A673 (cell line): ENCODE results near the gene KCNJ14. TPM values are rescaled to one million over a fixed set of nuclear protein-coding genes. Genes with fewer than 3 reads are reported as not detected.

Source experiments
- BruUV-seq: library from RNA; stranded (reverse); fragments of 400-500 nt; replicated peaks from 2 replicates; lab custom pipeline; 2021; lab: Mats Ljungman, UMichigan
- CTCF ChIA-PET: fragments of 300-600 bp; sonication (Branson Sonifier 250); formaldehyde crosslinking; loops from one replicate; lab custom pipeline; 2022; ENCODE audit warnings: antibody characterized with exemption; lab: Charles Lee
- POLR2A ChIA-PET: fragments of 300-600 bp; sonication (Branson Sonifier 250); formaldehyde crosslinking; loops from one replicate; lab custom pipeline; 2022; ENCODE audit warnings: antibody characterized with exemption; ENCODE audit not compliant: low non-redundant PET; lab: Charles Lee
- DNase-seq: peaks from one replicate; pipeline ENCODE4 v3.0.0-alpha.2; 2015; ENCODE audit warnings: low spot score
- H3K27ac ChIP-seq: fragments of 200-600 bp; sonication (generic); 2 replicates; pipeline ENCODE4 v1.5.1; 2016; ENCODE audit warnings: mixed run types, low read depth, mild to moderate bottlenecking, mixed read lengths, antibody characterized with exemption, low read length; ENCODE audit not compliant: poor library complexity, severe bottlenecking
- H3K27me3 ChIP-seq: fragments of 200-600 bp; sonication (generic); replicated peaks from 2 replicates; pipeline ENCODE4 v1.6.1; 2017; ENCODE audit warnings: mixed run types, low read depth, mild to moderate bottlenecking, mixed read lengths, antibody characterized with exemption, low read length; ENCODE audit not compliant: insufficient read depth, poor library complexity
- H3K36me3 ChIP-seq: fragments of 200-600 bp; sonication (generic); 2 replicates; pipeline ENCODE4 v1.6.1; 2016; ENCODE audit warnings: mixed run types, mild to moderate bottlenecking, mixed read lengths, antibody characterized with exemption, low read length; ENCODE audit not compliant: insufficient read depth, poor library complexity, severe bottlenecking
- H3K4me1 ChIP-seq: fragments of 200-600 bp; sonication (generic); 2 replicates; pipeline ENCODE4 v1.6.1; 2017; ENCODE audit warnings: mixed run types, mild to moderate bottlenecking, mixed read lengths, antibody characterized with exemption, low read length; ENCODE audit not compliant: insufficient read depth, poor library complexity, severe bottlenecking
- H3K4me3 ChIP-seq: fragments of 200-600 bp; sonication (generic); 2 replicates; pipeline ENCODE4 v1.5.1; 2016; ENCODE audit warnings: low read depth, mixed run types, mild to moderate bottlenecking, mixed read lengths, low read length; ENCODE audit not compliant: poor library complexity, severe bottlenecking
- H3K9me3 ChIP-seq: fragments of 200-600 bp; sonication (generic); 2 replicates; pipeline ENCODE4 v1.6.1; 2016; ENCODE audit warnings: mixed run types, low read depth, mild to moderate bottlenecking, mixed read lengths, antibody characterized with exemption, low read length; ENCODE audit not compliant: poor library complexity, severe bottlenecking
- EZH2 ChIP-seq: fragments of 200-600 bp; sonication (generic); IDR thresholded peaks from 2 replicates; pipeline ENCODE4 v1.6.1; 2017; ENCODE audit warnings: borderline replicate concordance, low read depth, mild to moderate bottlenecking, mixed read lengths, antibody characterized with exemption, low read length; ENCODE audit not compliant: poor library complexity, severe bottlenecking
- intact Hi-C: fragments of 100-400 bp; cut with micrococcal nuclease; formaldehyde crosslinking; loops from one replicate; pipeline ENCODE4 v1.10.0; 2022; ENCODE audit not compliant: unreplicated experiment
- total RNA-seq: library from RNA; stranded (reverse); gene quantifications from 2 replicates; pipeline ENCODE4 v1.2.3, GENCODE V29; 2021
- TF ChIP-seq, protein P1 (sequence below): fragments of 300-800, 200-600 bp; sonication (generic); conservative IDR thresholded peaks from 2 replicates; pipeline ENCODE4 v1.5.1; 2017; ENCODE audit warnings: low read depth, mild to moderate bottlenecking, antibody characterized with exemption, low read length, moderate library complexity, mixed read lengths

KCNJ14 gene
- total RNA-seq, 1 experiment from 2014 or later = 6.5 TPM

DNA sequence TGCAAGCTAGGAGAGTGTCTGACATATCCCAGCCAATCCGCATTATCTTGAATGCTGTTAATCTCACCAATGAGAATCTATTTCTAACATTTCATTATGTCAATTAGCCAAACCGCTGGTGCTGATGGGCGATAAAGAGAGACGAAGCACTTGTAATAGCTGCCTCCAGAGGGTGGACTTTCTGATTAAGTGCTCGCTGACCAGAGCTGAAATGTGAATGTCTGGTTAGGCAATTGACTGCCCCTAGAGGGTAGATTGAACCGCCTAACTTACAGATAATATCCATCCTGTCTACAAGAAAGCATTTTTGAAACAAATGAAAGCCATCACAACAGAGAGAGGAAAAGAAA, 10.1 kb upstream of the KCNJ14 start:
- ChIA-PET POLR2A (interaction anchor here (0.6 kb wide), 1 partner anchor 290 kb away, joined by 3 read pairs; no protein-coding TSS in a partner anchor), CTCF (interaction anchor here (0.6 to 1.5 kb wide), 3 partner anchors 54 to 132 kb away, joined by 3 to 4 read pairs (median 3); partner anchors contain the start of gene KDELR1)

DNA sequence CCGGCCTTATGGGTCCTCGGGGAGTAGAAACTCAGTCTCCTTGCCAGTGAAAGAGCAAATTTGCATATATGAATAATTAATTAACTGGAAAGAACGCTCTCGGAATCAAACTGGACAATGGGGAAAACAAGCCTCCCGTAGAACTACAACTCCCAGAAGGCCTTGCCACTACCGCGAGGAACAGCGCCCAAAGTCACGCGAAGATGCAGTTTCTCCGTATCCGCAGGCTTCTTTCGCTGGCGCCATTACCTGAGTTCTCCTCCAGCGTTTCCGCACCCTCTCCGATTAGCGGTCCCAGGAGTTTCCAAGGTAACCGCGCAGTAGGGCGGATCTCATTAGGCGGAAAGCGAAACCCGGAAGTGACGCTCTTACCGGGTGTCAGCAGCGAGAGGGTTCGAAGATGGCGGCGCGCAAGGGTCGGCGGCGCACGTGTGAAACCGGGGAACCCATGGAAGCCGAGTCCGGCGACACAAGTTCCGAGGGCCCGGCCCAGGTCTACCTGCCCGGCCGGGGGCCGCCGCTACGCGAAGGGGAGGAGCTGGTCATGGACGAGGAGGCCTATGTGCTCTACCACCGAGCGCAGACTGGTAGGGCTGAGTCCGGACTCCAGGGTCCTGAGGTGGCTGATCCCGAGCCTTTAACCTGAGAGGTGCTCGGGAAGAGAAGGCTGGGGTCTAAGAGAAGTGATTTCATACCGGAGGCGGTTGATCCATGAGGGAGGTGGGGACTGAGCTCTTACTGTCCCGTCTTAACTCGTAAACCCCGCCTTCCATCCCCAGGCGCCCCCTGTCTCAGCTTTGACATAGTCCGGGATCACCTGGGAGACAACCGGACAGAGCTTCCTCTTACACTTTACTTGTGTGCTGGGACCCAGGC, 9.5 kb upstream of the KCNJ14 start, which contains the start of gene GRWD1:
Gene GRWD1, plus strand, starts transcription at position 378 of the 876 bp plus-strand sequence. Its CDS starts 23 bp downstream, at position 401.
- Histone ChIP-seq H3K9me3 (no peaks in the 10 kb centered on the region), H3K36me3 (peaks cover 42% of the 10 kb centered on the region), H3K27me3 (no peaks in the 10 kb centered on the region), H3K27ac (peak within 1 kb of the TSS; percentile 89), H3K4me1 (peaks cover 13% of the 10 kb centered on the region), H3K4me3 (peak within 1 kb of the TSS; percentile 94)
- POLR2A ChIA-PET = interaction anchor here (0.6 kb wide), 1 partner anchor 291 kb away, joined by 3 read pairs; no protein-coding TSS in a partner anchor
- DNase-seq = peak; percentile 98
- CTCF ChIA-PET = interaction anchor here (0.6 to 1.5 kb wide), 2 partner anchors 54 to 1097 kb away, joined by 4 read pairs; partner anchors contain the start of genes DHX34 and KDELR1
- no peak for TF ChIP-seq EZH2
- TF ChIP-seq, protein P1, sequence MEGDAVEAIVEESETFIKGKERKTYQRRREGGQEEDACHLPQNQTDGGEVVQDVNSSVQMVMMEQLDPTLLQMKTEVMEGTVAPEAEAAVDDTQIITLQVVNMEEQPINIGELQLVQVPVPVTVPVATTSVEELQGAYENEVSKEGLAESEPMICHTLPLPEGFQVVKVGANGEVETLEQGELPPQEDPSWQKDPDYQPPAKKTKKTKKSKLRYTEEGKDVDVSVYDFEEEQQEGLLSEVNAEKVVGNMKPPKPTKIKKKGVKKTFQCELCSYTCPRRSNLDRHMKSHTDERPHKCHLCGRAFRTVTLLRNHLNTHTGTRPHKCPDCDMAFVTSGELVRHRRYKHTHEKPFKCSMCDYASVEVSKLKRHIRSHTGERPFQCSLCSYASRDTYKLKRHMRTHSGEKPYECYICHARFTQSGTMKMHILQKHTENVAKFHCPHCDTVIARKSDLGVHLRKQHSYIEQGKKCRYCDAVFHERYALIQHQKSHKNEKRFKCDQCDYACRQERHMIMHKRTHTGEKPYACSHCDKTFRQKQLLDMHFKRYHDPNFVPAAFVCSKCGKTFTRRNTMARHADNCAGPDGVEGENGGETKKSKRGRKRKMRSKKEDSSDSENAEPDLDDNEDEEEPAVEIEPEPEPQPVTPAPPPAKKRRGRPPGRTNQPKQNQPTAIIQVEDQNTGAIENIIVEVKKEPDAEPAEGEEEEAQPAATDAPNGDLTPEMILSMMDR = 0 out of 2 replicates have a peak, but pooled peaks have one; percentile 11
- TSS peak; percentile 52 for BruUV-seq
- intact Hi-C loops = loop anchor here (5.0 kb wide), 1 partner anchor 54 kb away; the partner anchor contains the start of genes GRIN2D and KDELR1

More for the DNA sequence above, 10.1 kb upstream of the KCNJ14 start:
- H3K27ac ChIP-seq = peak overlapping the region; percentile 89
- peaks cover 35% of the 10 kb centered on the region for H3K36me3 ChIP-seq
- intact Hi-C loops = loop anchor here (5.0 kb wide), 1 partner anchor 53 kb away; the partner anchor contains the start of genes GRIN2D and KDELR1
- H3K4me1 ChIP-seq = peaks cover 13% of the 10 kb centered on the region
- DNase-seq = peak; percentile 89
- no TSS peak for BruUV-seq
- H3K4me3 ChIP-seq = peak overlapping the region; percentile 94
- H3K27me3 ChIP-seq = no peaks in the 10 kb centered on the region
- no peaks in the 10 kb centered on the region for H3K9me3 ChIP-seq
- TF ChIP-seq, protein P1 = peak; percentile 28; the same call in 1 of the 2 replicates
- no peak for TF ChIP-seq EZH2

DNA sequence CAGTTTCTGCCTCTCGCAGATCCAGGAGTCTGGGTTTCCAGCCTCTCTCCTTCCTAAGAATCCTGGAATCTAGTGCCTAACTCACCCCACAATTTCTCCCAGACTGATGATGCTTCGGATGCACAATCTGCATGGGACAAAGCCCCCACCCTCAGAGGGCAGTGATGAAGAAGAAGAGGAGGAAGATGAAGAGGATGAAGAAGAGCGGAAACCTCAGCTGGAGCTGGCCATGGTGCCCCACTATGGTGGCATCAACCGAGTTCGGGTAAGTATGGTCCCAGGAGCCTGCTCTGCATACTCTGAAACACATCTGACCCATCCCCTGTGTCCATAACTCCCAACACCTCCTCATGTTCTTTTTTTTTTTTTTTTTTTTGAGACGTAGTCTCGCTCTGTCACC, 8.8 kb upstream of the KCNJ14 start:
- ChIA-PET CTCF (interaction anchor here (0.6 kb wide), 1 partner anchor 1098 kb away, joined by 4 read pairs; the partner anchor contains the start of gene DHX34), POLR2A (no interaction called here)
- intact Hi-C loops = loop anchor here (5.0 kb wide), 1 partner anchor 54 kb away; the partner anchor contains the start of genes GRIN2D and KDELR1

More for the DNA sequence above, 8.8 kb upstream of the KCNJ14 start:
- Histone ChIP-seq H3K36me3 (peaks cover 48% of the 10 kb centered on the region), H3K4me1 (peaks cover 13% of the 10 kb centered on the region), H3K9me3 (no peaks in the 10 kb centered on the region), H3K27ac (peak overlapping the region; percentile 89), H3K4me3 (peak overlapping the region; percentile 94), H3K27me3 (no peaks in the 10 kb centered on the region)
- no peak for DNase-seq
- BruUV-seq = no TSS peak
- no peak for TF ChIP-seq EZH2
- TF ChIP-seq, protein P1 = no peak
